HUES6 (cell line): ENCODE measurements around the gene CCDC9B.

Experiments used
- H3K27ac ChIP-seq: 2 replicates; pipeline ENCODE4 v1.7.0; 2013; ENCODE audit warnings: low read depth, mild to moderate bottlenecking, low read length, inconsistent platforms
- H3K27me3 ChIP-seq: 2 replicates; pipeline ENCODE4 v1.6.1; 2013; ENCODE audit warnings: low read length; ENCODE audit not compliant: control insufficient read depth, insufficient read depth
- H3K36me3 ChIP-seq: 2 replicates; pipeline ENCODE4 v1.6.1; 2013; ENCODE audit warnings: low read length; ENCODE audit not compliant: control insufficient read depth, insufficient read depth
- H3K4me1 ChIP-seq: 2 replicates; pipeline ENCODE4 v1.6.1; 2013; ENCODE audit warnings: low read length; ENCODE audit not compliant: control insufficient read depth, insufficient read depth
- H3K4me3 ChIP-seq: 2 replicates; pipeline ENCODE4 v1.5.1; 2013; ENCODE audit warnings: low read depth, low read length
- H3K9ac ChIP-seq: one replicate; pipeline ENCODE4 v1.6.1; 2013; ENCODE audit warnings: mild to moderate bottlenecking, low read length
- H3K9me3 ChIP-seq: 2 replicates; pipeline ENCODE4 v1.6.1; 2013; ENCODE audit warnings: low read depth, low read length; ENCODE audit not compliant: control insufficient read depth, insufficient read depth

Gene CCDC9B

DNA sequence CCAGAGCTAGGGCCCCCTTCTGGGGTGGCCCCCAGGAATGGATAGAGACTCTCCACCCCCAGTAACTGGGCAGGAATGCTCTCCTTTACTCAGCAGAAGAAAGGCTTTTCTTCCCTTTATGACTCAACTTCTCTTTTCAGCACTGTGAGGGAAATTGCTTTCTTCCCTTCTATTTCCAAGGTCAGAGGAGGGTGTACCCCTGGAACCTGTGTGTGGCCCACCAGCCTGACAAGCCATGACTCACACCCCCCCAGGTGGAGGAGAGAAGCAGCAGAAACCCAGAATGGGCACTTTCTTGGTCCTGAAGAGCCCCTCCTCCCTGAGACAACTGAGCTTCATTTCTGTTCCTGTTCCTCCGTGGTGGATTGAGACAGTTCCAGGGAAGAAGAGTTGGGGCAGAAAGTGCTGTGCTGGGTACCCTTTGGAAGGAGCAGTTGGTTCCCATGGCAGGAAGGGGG is 55.2 kb downstream of the CCDC9B start:
- Histone ChIP-seq H3K4me3 (no peak overlapping the region), H3K27ac (no peak overlapping the region), H3K4me1 (peaks cover 47% of the 10 kb centered on the region), H3K27me3 (peaks cover 86% of the 10 kb centered on the region), H3K9ac (no peak overlapping the region), H3K9me3 (no peaks in the 10 kb centered on the region), H3K36me3 (no peaks in the 10 kb centered on the region)

DNA sequence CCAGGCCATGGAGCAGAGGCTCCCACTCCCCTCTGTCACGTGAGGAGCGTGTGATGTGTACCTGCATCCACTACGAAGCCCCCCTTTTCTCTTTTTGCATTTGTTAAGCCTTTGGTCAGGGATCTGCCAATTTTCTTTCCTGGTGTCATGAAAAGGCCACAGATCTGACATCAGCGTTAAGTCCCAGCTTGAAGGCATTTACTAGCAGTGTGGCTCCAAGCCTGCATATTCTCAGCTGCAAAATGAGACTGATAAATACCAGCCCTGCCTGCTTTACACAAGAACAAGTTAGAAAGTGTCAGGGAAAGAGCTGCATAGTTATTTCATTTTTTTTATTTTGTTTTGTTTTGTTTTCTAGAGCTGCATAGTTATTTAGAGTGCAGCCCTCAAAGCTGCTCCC is 55.6 kb downstream of the CCDC9B start:
- no peak overlapping the region for H3K4me3 ChIP-seq
- H3K9me3 ChIP-seq = no peaks in the 10 kb centered on the region
- H3K27ac ChIP-seq = no peak overlapping the region
- no peak overlapping the region for H3K9ac ChIP-seq
- peaks cover 86% of the 10 kb centered on the region for H3K27me3 ChIP-seq
- peaks cover 47% of the 10 kb centered on the region for H3K4me1 ChIP-seq
- no peaks in the 10 kb centered on the region for H3K36me3 ChIP-seq

DNA sequence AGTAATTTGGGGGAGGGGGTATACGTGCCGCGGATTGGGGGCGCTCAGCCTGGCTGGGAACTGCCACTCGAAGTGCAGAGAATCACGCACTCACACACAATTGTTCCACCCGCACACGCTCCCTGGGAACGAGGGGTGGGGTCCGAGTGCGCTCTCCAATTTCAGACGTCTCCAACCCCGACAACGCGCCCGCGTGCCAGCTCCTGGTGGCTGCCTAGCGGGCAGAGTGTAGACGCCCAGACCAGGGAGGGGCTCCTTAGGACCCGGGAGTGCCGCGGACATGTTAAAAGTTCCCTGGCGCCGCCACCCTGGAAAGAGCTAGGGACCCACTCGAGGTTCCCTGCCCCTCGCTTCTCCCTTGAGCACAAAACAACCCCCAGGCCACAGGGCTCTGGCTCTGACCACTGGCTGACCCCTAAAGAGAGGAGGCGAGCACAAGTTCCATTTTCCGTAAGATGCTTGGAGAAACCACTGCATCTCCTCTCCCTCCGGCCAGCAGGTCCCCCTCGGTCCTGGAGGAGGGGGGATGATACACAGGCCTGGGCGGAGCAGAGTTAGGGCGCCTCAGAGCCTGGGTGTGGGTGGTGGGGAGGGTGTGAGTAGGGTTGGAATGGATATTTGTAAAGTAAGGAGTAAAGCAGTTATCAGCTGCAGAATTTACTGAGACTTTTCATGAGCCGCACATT is 57.0 kb downstream of the CCDC9B start:
- H3K9me3 ChIP-seq = no peaks in the 10 kb centered on the region
- H3K36me3 ChIP-seq = no peaks in the 10 kb centered on the region
- peaks cover 58% of the 10 kb centered on the region for H3K4me1 ChIP-seq
- H3K4me3 ChIP-seq = peak overlapping the region; percentile 58
- peaks cover 86% of the 10 kb centered on the region for H3K27me3 ChIP-seq
- no peak overlapping the region for H3K27ac ChIP-seq
- no peak overlapping the region for H3K9ac ChIP-seq

DNA sequence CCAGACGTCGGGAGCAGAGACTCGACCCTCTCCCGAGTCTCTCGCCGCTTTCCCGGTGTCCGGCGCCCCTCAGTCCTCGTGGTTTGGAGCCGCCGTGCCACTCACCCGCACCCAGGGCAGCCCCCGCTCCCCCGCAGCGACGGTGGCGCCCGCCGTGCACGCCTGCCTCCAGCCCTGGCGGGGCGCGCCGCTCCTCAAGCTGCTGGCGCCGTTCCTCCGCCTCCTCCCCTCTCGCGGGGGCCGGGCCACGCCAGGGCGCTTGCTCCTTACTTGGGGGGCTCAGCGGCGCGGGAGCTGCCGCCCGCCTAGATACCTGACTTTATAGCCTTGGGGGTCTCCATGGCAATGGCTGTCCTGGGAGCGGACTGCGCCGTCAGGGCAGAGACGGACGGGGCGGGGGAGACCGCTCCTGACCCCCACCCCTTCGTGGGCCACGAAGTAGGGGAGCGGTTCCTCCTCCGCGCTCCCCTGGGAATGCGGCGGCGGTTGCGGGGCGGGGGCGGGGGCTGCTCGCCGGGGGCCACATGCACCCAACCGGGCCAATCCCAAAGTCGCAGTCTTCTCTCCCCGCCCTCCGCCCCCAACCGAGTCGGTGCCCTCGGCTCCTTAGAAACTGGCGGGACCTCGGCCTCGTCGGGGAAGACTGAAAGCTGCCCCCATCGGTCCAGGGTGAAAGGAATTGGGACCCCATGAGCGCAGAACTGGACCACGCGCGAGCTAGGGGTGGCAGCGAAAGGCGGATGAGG is 57.7 kb downstream of the CCDC9B start, which contains the start of gene ANKRD63:
Gene ANKRD63 (minus strand): TSS at position 196 of the 746 bp plus-strand sequence. CDS start 478 bp downstream, outside the sequence.
- H3K9ac ChIP-seq = peak within 1 kb of the TSS; percentile 24
- peaks cover 59% of the 10 kb centered on the region for H3K4me1 ChIP-seq
- no peak within 1 kb of the TSS for H3K27ac ChIP-seq
- H3K4me3 ChIP-seq = peak within 1 kb of the TSS; percentile 58
- no peaks in the 10 kb centered on the region for H3K9me3 ChIP-seq
- H3K27me3 ChIP-seq = peaks cover 86% of the 10 kb centered on the region
- no peaks in the 10 kb centered on the region for H3K36me3 ChIP-seq

DNA sequence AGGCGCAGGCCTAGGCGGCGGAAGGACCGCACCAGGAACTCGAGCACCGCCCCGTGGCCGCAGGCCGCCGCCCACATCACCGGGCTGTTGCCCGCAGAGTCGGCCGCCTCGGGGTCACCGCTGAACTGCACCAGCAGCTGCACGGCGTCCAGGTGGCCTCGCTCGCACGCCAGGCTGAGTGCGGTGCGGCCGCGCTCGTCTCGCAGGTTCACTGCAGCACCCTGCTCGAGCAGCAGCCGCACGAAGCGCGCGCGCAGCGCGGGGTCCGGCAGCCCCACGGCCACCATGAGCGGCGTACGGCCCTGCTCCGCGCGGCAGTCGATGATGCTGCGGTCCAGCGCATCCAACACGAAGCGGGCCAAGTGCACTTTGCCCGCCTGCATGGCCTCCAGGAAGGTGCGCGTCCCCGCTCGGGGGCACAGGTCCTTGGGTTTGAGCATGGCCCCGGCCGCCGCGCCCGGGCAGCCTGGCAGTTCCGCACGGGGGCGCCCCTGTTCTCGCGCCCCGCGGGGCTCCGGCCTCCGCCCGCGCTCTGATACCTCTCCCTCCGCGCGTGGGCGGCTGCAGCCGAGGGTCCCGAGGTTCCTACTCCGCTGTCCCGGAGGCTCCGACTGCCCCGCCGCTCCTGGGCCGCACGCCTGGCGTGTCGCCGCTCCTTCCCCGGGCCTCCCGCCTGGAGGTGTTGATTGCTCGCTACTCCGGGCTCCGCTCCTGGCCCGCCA is 58.4 kb downstream of the CCDC9B start:
- Histone ChIP-seq H3K9me3 (no peaks in the 10 kb centered on the region), H3K4me1 (peaks cover 63% of the 10 kb centered on the region), H3K4me3 (peak overlapping the region; percentile 58), H3K27ac (no peak overlapping the region), H3K27me3 (peaks cover 87% of the 10 kb centered on the region), H3K36me3 (no peaks in the 10 kb centered on the region), H3K9ac (peak overlapping the region; percentile 24)

DNA sequence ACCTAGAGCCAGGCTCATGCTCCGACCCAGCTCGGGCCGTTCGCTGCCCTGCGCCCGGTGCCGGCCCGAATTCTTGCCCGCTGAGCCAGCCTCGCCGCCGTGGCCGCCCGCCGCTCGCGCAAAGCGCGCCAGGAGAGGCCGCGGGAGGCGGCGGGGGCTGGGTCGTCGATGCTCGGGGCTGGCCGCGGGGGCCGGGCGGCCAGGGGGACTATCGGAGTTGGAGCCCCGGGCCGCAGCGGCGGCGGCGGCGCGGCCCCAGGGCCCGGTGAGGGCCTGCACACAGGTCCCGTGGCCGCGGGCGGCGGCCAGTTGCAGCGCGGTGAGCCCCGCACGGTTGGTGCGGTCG is 59.0 kb downstream of the CCDC9B start:
- Histone ChIP-seq H3K36me3 (no peaks in the 10 kb centered on the region), H3K4me1 (peaks cover 61% of the 10 kb centered on the region), H3K4me3 (peak overlapping the region; percentile 58), H3K27me3 (peaks cover 87% of the 10 kb centered on the region), H3K9me3 (no peaks in the 10 kb centered on the region), H3K27ac (no peak overlapping the region), H3K9ac (no peak overlapping the region)
